KMS-11 (cell line): ENCODE results near the gene GNAZ.

Source experiments
- H2AFZ ChIP-seq: fragments of 200-600 bp; sonication (generic); 2 replicates; pipeline ENCODE4 v1.6.1; 2016; ENCODE audit warnings: antibody characterized with exemption, mixed run types, low read depth
- H3K27ac ChIP-seq: fragments of 200-600 bp; sonication (generic); 2 replicates; pipeline ENCODE4 v1.6.1; 2016; ENCODE audit warnings: mild to moderate bottlenecking, mixed run types
- H3K27me3 ChIP-seq: fragments of 200-600 bp; sonication (generic); 2 replicates; pipeline ENCODE4 v1.6.1; 2017; ENCODE audit warnings: mild to moderate bottlenecking, low read depth, mixed run types, moderate library complexity; ENCODE audit not compliant: insufficient read depth
- H3K36me3 ChIP-seq: fragments of 200-600 bp; sonication (generic); 2 replicates; pipeline ENCODE4 v1.6.1; 2017; ENCODE audit warnings: mild to moderate bottlenecking, mixed run types; ENCODE audit not compliant: insufficient read depth
- H3K4me1 ChIP-seq: fragments of 200-600 bp; sonication (generic); 2 replicates; pipeline ENCODE4 v1.6.1; 2016; ENCODE audit warnings: mild to moderate bottlenecking, low read depth, mixed run types; ENCODE audit not compliant: poor library complexity, severe bottlenecking
- H3K4me2 ChIP-seq: fragments of 200-600 bp; sonication (generic); 2 replicates; pipeline ENCODE4 v1.7.0; 2016; ENCODE audit warnings: mild to moderate bottlenecking, mixed run types
- H3K4me3 ChIP-seq: fragments of 200-600 bp; sonication (generic); IDR thresholded peaks from 2 replicates; pipeline ENCODE4 v1.6.1; 2017; ENCODE audit warnings: low read depth, low read length, mixed read lengths; ENCODE audit not compliant: insufficient read depth
- H3K79me2 ChIP-seq: fragments of 200-600 bp; sonication (generic); 2 replicates; pipeline ENCODE4 v1.6.1; 2016; ENCODE audit warnings: low read depth, mixed run types; ENCODE audit not compliant: insufficient read depth
- H3K9ac ChIP-seq: fragments of 200-600 bp; sonication (generic); 2 replicates; pipeline ENCODE4 v1.6.1; 2016; ENCODE audit warnings: mild to moderate bottlenecking, mixed run types
- H4K20me1 ChIP-seq: fragments of 200-600 bp; sonication (generic); 2 replicates; pipeline ENCODE4 v1.6.1; 2016; ENCODE audit warnings: mild to moderate bottlenecking, mixed run types; ENCODE audit not compliant: insufficient read depth
- TF ChIP-seq, protein P1 (sequence below): fragments of 200-600 bp; sonication (generic); conservative IDR thresholded peaks from 2 replicates; pipeline ENCODE4 v1.6.1; 2017; ENCODE audit warnings: low read depth, mild to moderate bottlenecking, antibody characterized with exemption, low read length, moderate library complexity, mixed read lengths

The GNAZ gene

DNA sequence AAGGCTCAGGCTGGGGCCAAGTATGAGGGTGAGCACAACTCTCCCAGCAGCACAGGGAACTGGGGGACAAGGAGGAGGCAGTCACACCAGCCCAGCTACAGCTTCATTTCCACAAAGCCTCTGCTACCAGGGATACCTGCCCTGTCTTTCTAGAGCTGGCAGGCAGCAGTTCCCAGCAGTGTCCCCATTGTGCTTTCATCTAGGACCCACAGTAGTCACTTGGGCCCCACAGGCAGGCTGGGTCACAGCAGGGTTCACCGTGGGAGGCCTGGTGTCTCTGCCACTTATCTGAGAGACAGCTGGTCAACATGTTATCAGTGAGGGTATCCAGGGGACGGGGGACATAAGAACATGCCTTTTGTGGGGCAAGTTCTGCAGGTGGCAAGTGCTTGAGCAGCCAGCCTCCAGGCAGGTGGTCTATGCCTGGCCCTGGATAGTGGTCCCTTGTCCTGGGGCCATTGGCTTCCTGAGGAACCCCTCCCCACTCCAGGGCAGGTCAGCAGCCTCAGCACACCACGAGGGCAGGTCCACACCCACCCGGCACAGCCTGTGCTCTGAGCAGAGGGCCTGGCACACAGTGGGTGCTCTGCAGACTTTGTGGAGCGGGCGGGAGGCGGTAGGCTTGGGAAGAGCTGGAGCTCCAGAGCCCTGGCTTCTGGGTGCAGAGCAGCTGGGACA is 29.9 kb downstream of the GNAZ start:
- TF ChIP-seq, protein P1, sequence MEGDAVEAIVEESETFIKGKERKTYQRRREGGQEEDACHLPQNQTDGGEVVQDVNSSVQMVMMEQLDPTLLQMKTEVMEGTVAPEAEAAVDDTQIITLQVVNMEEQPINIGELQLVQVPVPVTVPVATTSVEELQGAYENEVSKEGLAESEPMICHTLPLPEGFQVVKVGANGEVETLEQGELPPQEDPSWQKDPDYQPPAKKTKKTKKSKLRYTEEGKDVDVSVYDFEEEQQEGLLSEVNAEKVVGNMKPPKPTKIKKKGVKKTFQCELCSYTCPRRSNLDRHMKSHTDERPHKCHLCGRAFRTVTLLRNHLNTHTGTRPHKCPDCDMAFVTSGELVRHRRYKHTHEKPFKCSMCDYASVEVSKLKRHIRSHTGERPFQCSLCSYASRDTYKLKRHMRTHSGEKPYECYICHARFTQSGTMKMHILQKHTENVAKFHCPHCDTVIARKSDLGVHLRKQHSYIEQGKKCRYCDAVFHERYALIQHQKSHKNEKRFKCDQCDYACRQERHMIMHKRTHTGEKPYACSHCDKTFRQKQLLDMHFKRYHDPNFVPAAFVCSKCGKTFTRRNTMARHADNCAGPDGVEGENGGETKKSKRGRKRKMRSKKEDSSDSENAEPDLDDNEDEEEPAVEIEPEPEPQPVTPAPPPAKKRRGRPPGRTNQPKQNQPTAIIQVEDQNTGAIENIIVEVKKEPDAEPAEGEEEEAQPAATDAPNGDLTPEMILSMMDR = no peak
- no peaks in the 10 kb centered on the region for H4K20me1 ChIP-seq
- H3K4me2 ChIP-seq = no peak overlapping the region
- H3K79me2 ChIP-seq = no peaks in the 10 kb centered on the region
- no peaks in the 10 kb centered on the region for H3K27me3 ChIP-seq
- H3K36me3 ChIP-seq = no peaks in the 10 kb centered on the region
- no peak overlapping the region for H3K27ac ChIP-seq
- H3K4me1 ChIP-seq = no peaks in the 10 kb centered on the region
- H3K9ac ChIP-seq = no peak overlapping the region
- H3K4me3 ChIP-seq = no peak overlapping the region
- H2AFZ ChIP-seq = no peak overlapping the region

GRCh38 chr22:23101524-23101923 is 31.2 kb downstream of the GNAZ start:
- no peaks in the 10 kb centered on the region for H3K79me2 ChIP-seq
- no peak overlapping the region for H3K4me2 ChIP-seq
- no peaks in the 10 kb centered on the region for H3K4me1 ChIP-seq
- TF ChIP-seq, protein P1 = no peak
- no peak overlapping the region for H2AFZ ChIP-seq
- no peaks in the 10 kb centered on the region for H4K20me1 ChIP-seq
- no peak overlapping the region for H3K27ac ChIP-seq
- no peaks in the 10 kb centered on the region for H3K36me3 ChIP-seq
- no peak overlapping the region for H3K4me3 ChIP-seq
- no peaks in the 10 kb centered on the region for H3K27me3 ChIP-seq
- H3K9ac ChIP-seq = no peak overlapping the region

GRCh38 chr22:23102002-23102655 is 31.8 kb downstream of the GNAZ start:
- Histone ChIP-seq H3K4me1 (no peaks in the 10 kb centered on the region), H3K27me3 (no peaks in the 10 kb centered on the region), H3K27ac (no peak overlapping the region), H3K4me2 (no peak overlapping the region), H3K4me3 (no peak overlapping the region), H2AFZ (no peak overlapping the region), H4K20me1 (no peaks in the 10 kb centered on the region), H3K9ac (no peak overlapping the region), H3K79me2 (no peaks in the 10 kb centered on the region), H3K36me3 (no peaks in the 10 kb centered on the region)
- TF ChIP-seq, protein P1 = no peak

DNA sequence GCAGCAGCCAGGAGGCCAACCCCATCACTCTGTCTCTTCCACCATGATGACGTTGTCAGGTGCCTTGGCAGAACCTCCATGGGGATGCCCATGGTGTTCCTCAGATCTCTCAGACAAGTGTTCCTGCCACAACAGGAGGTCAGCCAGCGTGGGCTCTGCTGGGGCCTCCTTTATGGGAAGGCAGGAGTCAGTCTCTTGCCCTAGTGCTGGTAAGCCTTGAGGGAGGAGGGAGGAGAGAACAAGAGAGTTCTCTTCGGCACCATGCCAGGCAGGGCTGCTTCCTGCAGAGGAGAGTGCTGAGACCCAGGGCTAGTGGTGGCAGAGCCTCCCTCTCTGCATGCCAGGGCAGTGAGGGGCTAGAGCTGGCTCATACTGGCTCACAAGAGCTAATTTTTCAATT is 32.5 kb downstream of the GNAZ start:
- H3K79me2 ChIP-seq = no peaks in the 10 kb centered on the region
- H3K9ac ChIP-seq = no peak overlapping the region
- H3K4me2 ChIP-seq = no peak overlapping the region
- H4K20me1 ChIP-seq = no peaks in the 10 kb centered on the region
- no peaks in the 10 kb centered on the region for H3K36me3 ChIP-seq
- no peaks in the 10 kb centered on the region for H3K27me3 ChIP-seq
- no peak overlapping the region for H2AFZ ChIP-seq
- H3K27ac ChIP-seq = no peak overlapping the region
- TF ChIP-seq, protein P1 = no peak
- no peak overlapping the region for H3K4me3 ChIP-seq
- no peaks in the 10 kb centered on the region for H3K4me1 ChIP-seq
